Neural cell (in vitro differentiated cells): ENCODE data around the gene MDM2. TPM values are rescaled to one million over a fixed set of nuclear protein-coding genes. Genes with fewer than 3 reads are reported as not detected.

Experiments
- H2AFZ ChIP-seq: fragments of 200-600, 300-800 bp; sonication (generic), shearing (Covaris generic); 2 replicates; pipeline ENCODE4 v1.6.0; 2014; ENCODE audit warnings: low read depth, mild to moderate bottlenecking, antibody characterized with exemption, low read length, moderate library complexity
- H3F3A ChIP-seq: fragments of 200-600 bp; shearing (Covaris generic); 2 replicates; pipeline ENCODE4 v1.6.1; 2016; ENCODE audit warnings: mild to moderate bottlenecking, moderate library complexity, mixed read lengths, antibody characterized with exemption, low read length; ENCODE audit not compliant: insufficient read depth, poor library complexity, severe bottlenecking
- H3K27ac ChIP-seq: fragments of 200-600, 300-800 bp; sonication (generic), shearing (Covaris generic); 2 replicates; pipeline ENCODE4 v1.5.1; 2014; ENCODE audit warnings: mild to moderate bottlenecking, low read length, moderate library complexity
- H3K27me3 ChIP-seq: fragments of 300-800, 200-600 bp; sonication (generic), shearing (Covaris generic); 2 replicates; pipeline ENCODE4 v1.6.0; 2014; ENCODE audit warnings: mild to moderate bottlenecking, low read depth, low read length, moderate library complexity; ENCODE audit not compliant: insufficient read depth
- H3K36me3 ChIP-seq: fragments of 300-800, 200-600 bp; sonication (generic), shearing (Covaris generic); 2 replicates; pipeline ENCODE4 v1.5.1; 2014; ENCODE audit warnings: mild to moderate bottlenecking, antibody characterized with exemption, low read length, moderate library complexity; ENCODE audit not compliant: insufficient read depth
- H3K4me2 ChIP-seq: fragments of 300-800, 200-600 bp; sonication (generic), shearing (Covaris generic); 2 replicates; pipeline ENCODE4 v1.6.0; 2014; ENCODE audit warnings: mild to moderate bottlenecking, low read length
- H3K4me3 ChIP-seq: fragments of 300-800, 200-600 bp; sonication (generic), shearing (Covaris generic); 2 replicates; pipeline ENCODE4 v1.5.1; 2014; ENCODE audit warnings: mild to moderate bottlenecking, low read length, moderate library complexity
- H3K79me2 ChIP-seq: fragments of 200-600 bp; shearing (Covaris generic); replicated peaks from 2 replicates; pipeline ENCODE4 v1.6.0; 2014; ENCODE audit warnings: mild to moderate bottlenecking, low read length, moderate library complexity; ENCODE audit not compliant: insufficient read depth
- H3K9ac ChIP-seq: fragments of 300-800, 200-600 bp; sonication (generic), shearing (Covaris generic); 2 replicates; pipeline ENCODE4 v1.6.1; 2016; ENCODE audit warnings: mild to moderate bottlenecking, low read length, mixed read lengths
- H3K9me2 ChIP-seq: fragments of 200-600 bp; shearing (Covaris generic); 2 replicates; pipeline ENCODE4 v1.6.1; 2016; ENCODE audit warnings: mild to moderate bottlenecking, low read length, mixed read lengths; ENCODE audit not compliant: insufficient read depth
- H3K9me3 ChIP-seq: fragments of 200-600, 300-800 bp; sonication (generic), shearing (Covaris generic); 2 replicates; pipeline ENCODE4 v1.6.1; 2016; ENCODE audit warnings: mild to moderate bottlenecking, mixed run types, low read length, moderate library complexity, mixed read lengths
- H4K20me1 ChIP-seq: fragments of 200-600 bp; shearing (Covaris generic); 2 replicates; pipeline ENCODE4 v1.6.1; 2016; ENCODE audit warnings: mild to moderate bottlenecking, mixed run types; ENCODE audit not compliant: insufficient read depth
- EP300 ChIP-seq: fragments of 450-650 bp; conservative IDR thresholded peaks from 2 replicates; pipeline ENCODE4 v1.6.1; 2014; ENCODE audit warnings: antibody characterized with exemption, mild to moderate bottlenecking, moderate library complexity; ENCODE audit not compliant: poor library complexity, severe bottlenecking
- EZH2 ChIP-seq: fragments of 200-600, 300-800 bp; shearing (Covaris generic), sonication (generic); IDR thresholded peaks from 2 replicates; pipeline ENCODE4 v1.6.1; 2014; ENCODE audit warnings: antibody characterized with exemption, low read length, borderline replicate concordance, mild to moderate bottlenecking; ENCODE audit not compliant: insufficient read depth, poor library complexity, severe bottlenecking
- MXI1 ChIP-seq: fragments of 450-650 bp; conservative IDR thresholded peaks from 2 replicates; pipeline ENCODE4 v1.6.1; 2014; ENCODE audit warnings: antibody characterized with exemption, mild to moderate bottlenecking; ENCODE audit not compliant: poor library complexity, severe bottlenecking
- POLR2AphosphoS5 ChIP-seq: IDR thresholded peaks from 2 replicates; pipeline ENCODE4 v1.6.1; 2012
- RAD21 ChIP-seq: fragments of 450-650 bp; conservative IDR thresholded peaks from 2 replicates; pipeline ENCODE4 v1.6.1; 2014; ENCODE audit warnings: antibody characterized with exemption, mild to moderate bottlenecking, moderate library complexity
- SMC3 ChIP-seq: fragments of 450-650 bp; conservative IDR thresholded peaks from 2 replicates; pipeline ENCODE4 v1.6.1; 2014; ENCODE audit warnings: antibody characterized with exemption, mild to moderate bottlenecking, moderate library complexity; ENCODE audit not compliant: poor library complexity
- TAF1 ChIP-seq: IDR thresholded peaks from 2 replicates; pipeline ENCODE4 v1.6.1; 2012; ENCODE audit warnings: low read depth
- polyA plus RNA-seq: library from polyadenylated mRNA; depleted of rRNA; stranded (reverse); fragments of >200 nt; gene quantifications from 2 replicates; pipeline ENCODE4 v1.2.3, GENCODE V29; 2014
- TF ChIP-seq, protein P1 (sequence below): IDR thresholded peaks from 2 replicates; pipeline ENCODE4 v1.6.1; 2012; ENCODE audit warnings: borderline replicate concordance
- TF ChIP-seq, protein P2 (sequence below): fragments of 450-650 bp; IDR thresholded peaks from 2 replicates; pipeline ENCODE4 v1.5.1; 2014; ENCODE audit warnings: antibody characterized with exemption, mild to moderate bottlenecking, moderate library complexity; ENCODE audit not compliant: poor library complexity, severe bottlenecking

MDM2 gene
- polyA plus RNA-seq, 1 donor from 2014 or later, result 37.5 TPM

GRCh38 chr12:68790081-68790951, 17.7 kb upstream of the MDM2 start:
- H3K9me2 ChIP-seq, result no peaks in the 10 kb centered on the region
- no peak overlapping the region for H3K4me3 ChIP-seq
- H3K79me2 ChIP-seq, result no peaks in the 10 kb centered on the region
- H3K9ac ChIP-seq, result no peak overlapping the region
- H3K27ac ChIP-seq, result no peak overlapping the region
- no peak overlapping the region for H2AFZ ChIP-seq
- H4K20me1 ChIP-seq, result no peaks in the 10 kb centered on the region
- H3K4me2 ChIP-seq, result no peak overlapping the region
- H3K27me3 ChIP-seq, result no peaks in the 10 kb centered on the region
- no peaks in the 10 kb centered on the region for H3K36me3 ChIP-seq
- H3K9me3 ChIP-seq, result no peaks in the 10 kb centered on the region
- TF ChIP-seq, protein P1, sequence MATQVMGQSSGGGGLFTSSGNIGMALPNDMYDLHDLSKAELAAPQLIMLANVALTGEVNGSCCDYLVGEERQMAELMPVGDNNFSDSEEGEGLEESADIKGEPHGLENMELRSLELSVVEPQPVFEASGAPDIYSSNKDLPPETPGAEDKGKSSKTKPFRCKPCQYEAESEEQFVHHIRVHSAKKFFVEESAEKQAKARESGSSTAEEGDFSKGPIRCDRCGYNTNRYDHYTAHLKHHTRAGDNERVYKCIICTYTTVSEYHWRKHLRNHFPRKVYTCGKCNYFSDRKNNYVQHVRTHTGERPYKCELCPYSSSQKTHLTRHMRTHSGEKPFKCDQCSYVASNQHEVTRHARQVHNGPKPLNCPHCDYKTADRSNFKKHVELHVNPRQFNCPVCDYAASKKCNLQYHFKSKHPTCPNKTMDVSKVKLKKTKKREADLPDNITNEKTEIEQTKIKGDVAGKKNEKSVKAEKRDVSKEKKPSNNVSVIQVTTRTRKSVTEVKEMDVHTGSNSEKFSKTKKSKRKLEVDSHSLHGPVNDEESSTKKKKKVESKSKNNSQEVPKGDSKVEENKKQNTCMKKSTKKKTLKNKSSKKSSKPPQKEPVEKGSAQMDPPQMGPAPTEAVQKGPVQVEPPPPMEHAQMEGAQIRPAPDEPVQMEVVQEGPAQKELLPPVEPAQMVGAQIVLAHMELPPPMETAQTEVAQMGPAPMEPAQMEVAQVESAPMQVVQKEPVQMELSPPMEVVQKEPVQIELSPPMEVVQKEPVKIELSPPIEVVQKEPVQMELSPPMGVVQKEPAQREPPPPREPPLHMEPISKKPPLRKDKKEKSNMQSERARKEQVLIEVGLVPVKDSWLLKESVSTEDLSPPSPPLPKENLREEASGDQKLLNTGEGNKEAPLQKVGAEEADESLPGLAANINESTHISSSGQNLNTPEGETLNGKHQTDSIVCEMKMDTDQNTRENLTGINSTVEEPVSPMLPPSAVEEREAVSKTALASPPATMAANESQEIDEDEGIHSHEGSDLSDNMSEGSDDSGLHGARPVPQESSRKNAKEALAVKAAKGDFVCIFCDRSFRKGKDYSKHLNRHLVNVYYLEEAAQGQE, result no peak
- TF ChIP-seq SMC3 (no peak), POLR2AphosphoS5 (no peak), MXI1 (no peak), EZH2 (no peak), RAD21 (no peak), TAF1 (no peak), EP300 (no peak)
- TF ChIP-seq, protein P2, sequence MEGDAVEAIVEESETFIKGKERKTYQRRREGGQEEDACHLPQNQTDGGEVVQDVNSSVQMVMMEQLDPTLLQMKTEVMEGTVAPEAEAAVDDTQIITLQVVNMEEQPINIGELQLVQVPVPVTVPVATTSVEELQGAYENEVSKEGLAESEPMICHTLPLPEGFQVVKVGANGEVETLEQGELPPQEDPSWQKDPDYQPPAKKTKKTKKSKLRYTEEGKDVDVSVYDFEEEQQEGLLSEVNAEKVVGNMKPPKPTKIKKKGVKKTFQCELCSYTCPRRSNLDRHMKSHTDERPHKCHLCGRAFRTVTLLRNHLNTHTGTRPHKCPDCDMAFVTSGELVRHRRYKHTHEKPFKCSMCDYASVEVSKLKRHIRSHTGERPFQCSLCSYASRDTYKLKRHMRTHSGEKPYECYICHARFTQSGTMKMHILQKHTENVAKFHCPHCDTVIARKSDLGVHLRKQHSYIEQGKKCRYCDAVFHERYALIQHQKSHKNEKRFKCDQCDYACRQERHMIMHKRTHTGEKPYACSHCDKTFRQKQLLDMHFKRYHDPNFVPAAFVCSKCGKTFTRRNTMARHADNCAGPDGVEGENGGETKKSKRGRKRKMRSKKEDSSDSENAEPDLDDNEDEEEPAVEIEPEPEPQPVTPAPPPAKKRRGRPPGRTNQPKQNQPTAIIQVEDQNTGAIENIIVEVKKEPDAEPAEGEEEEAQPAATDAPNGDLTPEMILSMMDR, result no peak
- no peaks in the 10 kb centered on the region for H3F3A ChIP-seq

- no peak overlapping the region for H3K27ac ChIP-seq
- H3K9me2 ChIP-seq, result no peaks in the 10 kb centered on the region
- no peaks in the 10 kb centered on the region for H3K36me3 ChIP-seq
- H3K4me3 ChIP-seq, result no peak overlapping the region
- no peaks in the 10 kb centered on the region for H3F3A ChIP-seq
- H3K9ac ChIP-seq, result no peak overlapping the region
- H3K4me2 ChIP-seq, result no peak overlapping the region
- no peaks in the 10 kb centered on the region for H3K27me3 ChIP-seq
- H4K20me1 ChIP-seq, result no peaks in the 10 kb centered on the region
- TF ChIP-seq EP300 (no peak), EZH2 (no peak), TAF1 (no peak), SMC3 (no peak), POLR2AphosphoS5 (no peak), RAD21 (no peak), MXI1 (no peak)
- TF ChIP-seq, protein P2, result no peak
- TF ChIP-seq, protein P1, result no peak
- H3K79me2 ChIP-seq, result no peaks in the 10 kb centered on the region
- H3K9me3 ChIP-seq, result no peaks in the 10 kb centered on the region
- no peak overlapping the region for H2AFZ ChIP-seq
Measured at GRCh38 chr12:68790952-68791234, 17.1 kb upstream of the MDM2 start.
